Suprapubic skin (tissue), 4 donors: Measurements from ENCODE around the gene TMEM109. TPM values are rescaled to one million over a fixed set of nuclear protein-coding genes. Genes with fewer than 3 reads are reported as not detected.

Experiments
- DNase-seq, 2 donors: peaks; one replicate each; pipeline ENCODE4 v3.0.0-alpha.2; 2019; ENCODE audit warnings: low spot score in 2 of 2
- H3K27ac ChIP-seq: fragments of 200-600 bp; sonication (generic); one replicate; pipeline ENCODE4 v1.5.1; 2019
- H3K27me3 ChIP-seq: fragments of 200-600 bp; sonication (generic); one replicate; pipeline ENCODE4 v1.5.1; 2019
- H3K36me3 ChIP-seq: fragments of 200-600 bp; sonication (generic); one replicate; pipeline ENCODE4 v1.5.1; 2019
- H3K4me1 ChIP-seq: fragments of 200-600 bp; sonication (generic); one replicate; pipeline ENCODE4 v1.5.1; 2019
- H3K4me3 ChIP-seq: fragments of 200-600 bp; sonication (generic); one replicate; pipeline ENCODE4 v1.5.1; 2019; ENCODE audit warnings: mild to moderate bottlenecking
- H3K9me3 ChIP-seq: fragments of 200-600 bp; sonication (generic); one replicate; pipeline ENCODE4 v1.5.1; 2019
- CTCF ChIP-seq, 2 donors: fragments of 200-600 bp in 1 of 2; fragments of 450-650 bp in 1 of 2; sonication (generic) in 1 of 2; IDR thresholded peaks; one replicate each; pipeline ENCODE4 v1.5.1; 2016 to 2019; ENCODE audit warnings: antibody characterized with exemption in 2 of 2, mild to moderate bottlenecking in 1 of 2, moderate library complexity in 1 of 2
- EP300 ChIP-seq: sonication (generic); formaldehyde crosslinking; IDR thresholded peaks from one replicate; pipeline ENCODE4 v1.6.1; 2017; ENCODE audit warnings: antibody characterized with exemption
- POLR2A ChIP-seq, 2 donors: fragments of 450-650 bp; IDR thresholded peaks; one replicate each; pipeline ENCODE4 v1.6.1; 2017; ENCODE audit warnings: antibody characterized with exemption in 2 of 2, mild to moderate bottlenecking in 2 of 2, moderate library complexity in 2 of 2
- POLR2AphosphoS5 ChIP-seq, 3 donors: sonication (generic); formaldehyde crosslinking; IDR thresholded peaks; one replicate each; pipeline ENCODE4 v1.6.1; 2017; ENCODE audit warnings: antibody characterized with exemption in 3 of 3
- WGBS: methylation state at CpG from one replicate; pipeline ENCODE4 v1.1.5; 2018; 5-methylcytosine and 5-hydroxymethylcytosine counted together
- total RNA-seq, 4 donors: library from RNA; depleted of rRNA; stranded (reverse); fragments of >200 nt; gene quantifications; one replicate each; pipeline ENCODE4 v1.1.0, GENCODE V29; 2016

The TMEM109 gene
- total RNA-seq, 4 donors from 2014 or later, result 67.4 to 128 (median 110) TPM

GRCh38 chr11:60930394-60930793 is 16.4 kb downstream of the TMEM109 start:
- TF ChIP-seq CTCF (IDR thresholded peaks at IDR 0.05) (no peak), POLR2AphosphoS5 (IDR thresholded peaks at IDR 0.05) (no peak), POLR2A (IDR thresholded peaks at IDR 0.05) (no peak), EP300 (no peak)
- Histone ChIP-seq H3K36me3 (peaks cover 3% of the 10 kb centered on the region), H3K4me3 (no peak overlapping the region), H3K4me1 (peaks cover 3% of the 10 kb centered on the region), H3K27ac (no peak overlapping the region), H3K27me3 (no peaks in the 10 kb centered on the region), H3K9me3 (no peaks in the 10 kb centered on the region)
- DNase-seq, result no peak
- 89% methylated on average over 3 of the region's 4 CpGs for WGBS

- peaks cover 3% of the 10 kb centered on the region for H3K36me3 ChIP-seq
- WGBS, result 85% methylated on average over 9 of the region's 9 CpGs
- TF ChIP-seq POLR2A (IDR thresholded peaks at IDR 0.05) (no peak), EP300 (no peak), CTCF (IDR thresholded peaks at IDR 0.05) (no peak), POLR2AphosphoS5 (IDR thresholded peaks at IDR 0.05) (no peak)
Observed at GRCh38 chr11:60931917-60932316, 18.0 kb downstream of the TMEM109 start.

GRCh38 chr11:60932605-60933356 is 18.8 kb downstream of the TMEM109 start:
- DNase-seq, result peak in 1 of 2 donors; percentile 32
- Histone ChIP-seq H3K27me3 (no peaks in the 10 kb centered on the region), H3K27ac (no peak overlapping the region), H3K4me1 (no peaks in the 10 kb centered on the region), H3K36me3 (peaks cover 6% of the 10 kb centered on the region), H3K4me3 (no peak overlapping the region), H3K9me3 (no peaks in the 10 kb centered on the region)
- no peak for TF ChIP-seq POLR2AphosphoS5 (IDR thresholded peaks at IDR 0.05)
- TF ChIP-seq CTCF (IDR thresholded peaks at IDR 0.05), result no peak
- TF ChIP-seq POLR2A (IDR thresholded peaks at IDR 0.05), result no peak
- no peak for TF ChIP-seq EP300
- 69% methylated on average over 5 of the region's 5 CpGs for WGBS

More at GRCh38 chr11:60931917-60932316, 18.0 kb downstream of the TMEM109 start:
- Histone ChIP-seq H3K4me1 (no peaks in the 10 kb centered on the region), H3K4me3 (no peak overlapping the region), H3K9me3 (no peaks in the 10 kb centered on the region), H3K27me3 (no peaks in the 10 kb centered on the region), H3K27ac (no peak overlapping the region)
- peak in 1 of 2 donors; percentile 60 for DNase-seq

- 92% methylated on average over 26 of the region's 37 CpGs for WGBS
- no peaks in the 10 kb centered on the region for H3K4me1 ChIP-seq
- no peak overlapping the region for H3K4me3 ChIP-seq
- no peaks in the 10 kb centered on the region for H3K9me3 ChIP-seq
- peaks cover 12% of the 10 kb centered on the region for H3K36me3 ChIP-seq
- H3K27me3 ChIP-seq, result no peaks in the 10 kb centered on the region
- no peak for TF ChIP-seq POLR2A (IDR thresholded peaks at IDR 0.05)
- TF ChIP-seq EP300, result no peak
- no peak for TF ChIP-seq CTCF (IDR thresholded peaks at IDR 0.05)
- no peak for TF ChIP-seq POLR2AphosphoS5 (IDR thresholded peaks at IDR 0.05)
- no peak for DNase-seq
- no peak overlapping the region for H3K27ac ChIP-seq
Observed at GRCh38 chr11:60933416-60934123, 19.6 kb downstream of the TMEM109 start.

- Histone ChIP-seq H3K4me1 (no peaks in the 10 kb centered on the region), H3K36me3 (peaks cover 14% of the 10 kb centered on the region), H3K27ac (no peak overlapping the region), H3K9me3 (no peaks in the 10 kb centered on the region), H3K27me3 (no peaks in the 10 kb centered on the region), H3K4me3 (no peak overlapping the region)
- 91% methylated on average over 39 of the region's 57 CpGs for WGBS
- TF ChIP-seq POLR2AphosphoS5 (IDR thresholded peaks at IDR 0.05) (no peak), POLR2A (IDR thresholded peaks at IDR 0.05) (no peak), EP300 (no peak), CTCF (IDR thresholded peaks at IDR 0.05) (no peak)
- no peak for DNase-seq
Observed at GRCh38 chr11:60934124-60934789, 20.3 kb downstream of the TMEM109 start.
